Body of pancreas (tissue), 4 donors: ENCODE measurements around the gene FAM13A. TPM values are rescaled to one million over a fixed set of nuclear protein-coding genes. Genes with fewer than 3 reads are reported as not detected.

Source experiments
- ATAC-seq: fragments of 150-250 bp; one replicate; pipeline ENCODE4 v1.9.1; 2016
- DNase-seq, 4 donors: peaks; one replicate each; pipeline ENCODE4 v3.0.0-alpha.2; 2019
- H3K27ac ChIP-seq, 4 donors: fragments of 200-600 bp; sonication (generic); 1 replicate in 3 of 4; 2 replicates in 1 of 4; pipeline versions ENCODE4 v1.5.1 to v1.6.1; 2016 to 2019; ENCODE audit warnings: mild to moderate bottlenecking in 1 of 4, mixed read lengths in 1 of 4, moderate library complexity in 1 of 4
- H3K27me3 ChIP-seq, 2 donors: fragments of 200-600 bp; sonication (generic); one replicate each; pipeline ENCODE4 v1.6.0; 2016; ENCODE audit warnings: mild to moderate bottlenecking in 1 of 2
- H3K36me3 ChIP-seq, 2 donors: fragments of 200-600 bp; sonication (generic); replicated peaks in 1 of 2; 2 replicates each; pipeline ENCODE4 v1.5.1; 2016; ENCODE audit warnings: low read depth in 2 of 2; ENCODE audit not compliant: insufficient read depth in 1 of 2
- H3K4me1 ChIP-seq: fragments of 200-600 bp; sonication (generic); one replicate; pipeline ENCODE4 v1.6.0; 2016
- H3K4me3 ChIP-seq, 2 donors: fragments of 200-600 bp; sonication (generic); 1 replicate in 1 of 2; 2 replicates in 1 of 2; pipeline ENCODE4 v1.5.1; 2016 to 2019
- H3K9me3 ChIP-seq, 3 donors: fragments of 200-600 bp; sonication (generic); 1 replicate in 2 of 3; 2 replicates in 1 of 3; pipeline ENCODE4 v1.5.1; 2016
- CTCF ChIP-seq, 7 experiments: fragments of 450-650 bp in 4 of 7; fragments of 200-600 bp in 3 of 7; sonication (generic) in 3 of 7; IDR thresholded peaks; one replicate each; pipeline ENCODE4 v1.5.1; 2016 to 2019; ENCODE audit warnings: antibody characterized with exemption in 7 of 7
- POLR2A ChIP-seq, 3 donors: fragments of 450-650 bp; IDR thresholded peaks; one replicate each; pipeline ENCODE4 v1.6.1; 2016; ENCODE audit warnings: antibody characterized with exemption in 3 of 3, mild to moderate bottlenecking in 2 of 3
- WGBS, 2 donors: methylation state at CpG; one replicate each; pipeline ENCODE4 v1.1.5; 2017; 5-methylcytosine and 5-hydroxymethylcytosine counted together
- intact Hi-C: fragments of 100-400 bp; cut with DNase I; formaldehyde crosslinking; loops from one replicate; pipeline ENCODE4 v1.15.1; 2023
- total RNA-seq, 2 donors: library from RNA; depleted of rRNA; stranded (reverse); fragments of >200 nt; gene quantifications; one replicate each; pipeline ENCODE4 v1.1.0, GENCODE V29; 2016

The FAM13A gene
- total RNA-seq, 2 donors from 2014 or later: 59.1 to 64.3 TPM

- Histone ChIP-seq H3K4me3 (no peak overlapping the region), H3K27me3 (no peaks in the 10 kb centered on the region), H3K36me3 (peaks cover 0 to 3% of the 10 kb centered on the region in 2 donors), H3K27ac (no peak overlapping the region), H3K9me3 (no peaks in the 10 kb centered on the region), H3K4me1 (peaks cover 25% of the 10 kb centered on the region)
- ATAC-seq: no peak
- TF ChIP-seq CTCF (IDR thresholded peaks at IDR 0.05) (no peak), POLR2A (IDR thresholded peaks at IDR 0.05) (no peak)
- 54 to 56% methylated on average over 6 of the region's 6 CpGs for WGBS, 2 donors
- DNase-seq: no peak
- intact Hi-C loops: no loop called here
These were observed 293.9 kb downstream of the FAM13A start for GRCh38 chr4:88763075-88763474.

- 85 to 97% methylated on average over 2 of the region's 2 CpGs for WGBS, 2 donors
- no peak for ATAC-seq
These were observed 295.0 kb downstream of the FAM13A start for GRCh38 chr4:88761861-88762523.

GRCh38 chr4:88761342-88761741 is 295.6 kb downstream of the FAM13A start:
- intact Hi-C loops: no loop called here
- H3K9me3 ChIP-seq: no peaks in the 10 kb centered on the region
- no peak overlapping the region for H3K4me3 ChIP-seq
- H3K4me1 ChIP-seq: peaks cover 28% of the 10 kb centered on the region
- H3K27me3 ChIP-seq: no peaks in the 10 kb centered on the region
- WGBS, 2 donors: 91 to 94% methylated on average over 3 of the region's 3 CpGs
- H3K27ac ChIP-seq: no peak overlapping the region
- ATAC-seq (no peak), DNase-seq (no peak)
- no peak for TF ChIP-seq POLR2A (IDR thresholded peaks at IDR 0.05)
- no peak for TF ChIP-seq CTCF (IDR thresholded peaks at IDR 0.05)
- H3K36me3 ChIP-seq: peaks cover 0 to 3% of the 10 kb centered on the region in 2 donors

More at GRCh38 chr4:88761861-88762523, 295.0 kb downstream of the FAM13A start:
- Histone ChIP-seq H3K4me3 (no peak overlapping the region), H3K9me3 (no peaks in the 10 kb centered on the region), H3K27me3 (no peaks in the 10 kb centered on the region), H3K36me3 (peaks cover 0 to 3% of the 10 kb centered on the region in 2 donors), H3K4me1 (peaks cover 28% of the 10 kb centered on the region), H3K27ac (no peak overlapping the region)
- no peak for DNase-seq
- TF ChIP-seq POLR2A (IDR thresholded peaks at IDR 0.05) (no peak), CTCF (IDR thresholded peaks at IDR 0.05) (no peak)
- intact Hi-C loops: no loop called here

GRCh38 chr4:88759895-88760290 is 297.1 kb downstream of the FAM13A start:
- ATAC-seq: no peak
- peaks cover 37% of the 10 kb centered on the region for H3K4me1 ChIP-seq
- no peak overlapping the region for H3K4me3 ChIP-seq
- no peak for DNase-seq
- H3K27ac ChIP-seq: no peak overlapping the region
- 70 to 71% methylated on average over 2 of the region's 2 CpGs for WGBS, 2 donors
- peaks cover 0 to 3% of the 10 kb centered on the region in 2 donors for H3K36me3 ChIP-seq
- H3K9me3 ChIP-seq: no peaks in the 10 kb centered on the region
- intact Hi-C loops: loop anchor here (10.0 kb wide), 1 partner anchor 45 kb away; no protein-coding TSS in a partner anchor
- H3K27me3 ChIP-seq: no peaks in the 10 kb centered on the region
- no peak for TF ChIP-seq POLR2A (IDR thresholded peaks at IDR 0.05)
- no peak for TF ChIP-seq CTCF (IDR thresholded peaks at IDR 0.05)
